ENCODE measurements around the gene IMMP2L.
"Not testable (repeated sequence)": the region's sequence is repeated elsewhere in the genome, so short reads cannot be mapped to it uniquely, and the experiment has no call there.

The IMMP2L gene

GRCh38 chr7:111324776-111325175 is 237.5 kb downstream of the IMMP2L start:
- DNase-seq: no peak

GRCh38 chr7:111324228-111324627 is 238.1 kb downstream of the IMMP2L start:
- peak; percentile 38 for DNase-seq

DNA sequence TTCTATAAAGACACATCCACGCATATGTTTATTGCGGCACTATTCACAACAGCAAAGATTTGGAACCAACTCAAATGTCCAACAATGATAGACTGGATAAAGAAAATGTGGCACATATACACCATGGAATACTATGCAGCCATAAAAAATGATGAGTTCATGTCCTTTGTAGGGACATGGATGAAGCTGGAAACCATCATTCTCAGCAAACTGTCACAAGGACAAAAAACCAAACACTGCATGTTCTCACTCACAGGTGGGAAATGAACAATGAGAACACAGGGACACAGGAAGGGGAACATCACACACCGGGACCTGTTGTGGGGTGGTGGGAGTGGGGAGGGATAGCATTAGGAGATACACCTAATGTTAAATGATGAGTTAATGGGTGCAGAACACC is 238.6 kb downstream of the IMMP2L start:
- DNase-seq: not testable (repeated sequence)

DNA sequence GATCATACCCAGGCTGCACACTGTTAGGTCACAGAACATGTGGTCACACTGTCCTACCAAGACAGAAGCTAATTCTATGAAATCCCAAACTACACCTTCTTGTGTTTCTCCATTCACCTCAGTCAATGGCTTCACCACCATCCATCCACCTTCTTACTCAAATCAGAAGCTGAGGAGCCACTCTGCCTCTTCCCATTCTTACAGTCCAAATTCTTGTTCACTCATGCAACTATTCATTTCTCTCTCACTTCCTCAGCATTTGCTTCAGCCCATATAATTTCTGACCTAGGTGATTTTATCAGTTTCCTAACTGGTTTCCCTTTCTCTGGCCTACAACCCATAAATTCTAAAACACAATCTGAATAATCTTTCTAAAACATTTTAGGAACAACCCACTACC is 242.2 kb downstream of the IMMP2L start:
- no peak for DNase-seq

- DNase-seq: peak; percentile 26
Observed at GRCh38 chr7:111312966-111313365, 249.3 kb downstream of the IMMP2L start.

- no peak for DNase-seq
Observed at GRCh38 chr7:111308691-111309090, 253.6 kb downstream of the IMMP2L start.

DNA sequence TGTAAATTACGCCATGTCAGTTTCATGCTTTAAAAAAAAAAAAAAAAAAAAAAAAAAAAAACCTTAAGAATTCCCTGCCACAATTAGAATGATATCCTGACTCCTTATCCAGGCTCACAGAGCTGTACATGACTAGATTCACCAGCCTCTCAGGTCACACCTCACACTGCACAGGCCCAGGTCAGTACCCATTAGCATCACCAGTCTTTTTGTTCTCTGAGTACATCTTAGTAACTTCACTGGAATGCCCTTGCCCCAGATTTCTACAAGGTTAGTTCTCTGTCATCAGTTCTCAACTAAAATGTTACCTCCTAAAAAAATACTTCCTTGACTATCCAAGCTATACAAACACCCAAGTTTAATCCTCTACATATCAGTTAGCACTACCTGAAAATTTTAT is 260.4 kb downstream of the IMMP2L start:
- DNase-seq: no peak

GRCh38 chr7:111294494-111294893 is 267.8 kb downstream of the IMMP2L start:
- DNase-seq: no peak

- no peak for DNase-seq
Observed at GRCh38 chr7:111292026-111292470, 270.2 kb downstream of the IMMP2L start.

GRCh38 chr7:111290982-111291381 is 271.3 kb downstream of the IMMP2L start:
- DNase-seq: no peak

DNA sequence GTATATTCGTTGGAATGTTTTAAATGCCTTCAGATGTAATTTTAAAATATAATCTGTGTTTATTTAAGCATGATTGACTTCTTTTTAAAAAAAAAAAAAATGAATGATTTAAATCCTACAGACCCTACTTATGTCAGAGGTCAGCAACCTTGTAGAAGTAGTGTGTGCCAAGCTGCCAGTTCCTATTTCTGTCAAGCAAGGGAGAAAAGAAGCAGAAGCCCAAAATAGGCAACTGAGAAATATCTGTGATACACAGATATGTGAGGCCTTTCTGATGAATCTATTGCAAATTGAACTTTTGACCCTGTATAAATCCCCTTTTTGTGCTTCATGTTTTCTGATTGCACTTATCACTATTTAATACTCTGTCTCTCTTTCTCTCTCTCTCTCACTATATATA is 271.9 kb downstream of the IMMP2L start:
- DNase-seq: no peak

DNA sequence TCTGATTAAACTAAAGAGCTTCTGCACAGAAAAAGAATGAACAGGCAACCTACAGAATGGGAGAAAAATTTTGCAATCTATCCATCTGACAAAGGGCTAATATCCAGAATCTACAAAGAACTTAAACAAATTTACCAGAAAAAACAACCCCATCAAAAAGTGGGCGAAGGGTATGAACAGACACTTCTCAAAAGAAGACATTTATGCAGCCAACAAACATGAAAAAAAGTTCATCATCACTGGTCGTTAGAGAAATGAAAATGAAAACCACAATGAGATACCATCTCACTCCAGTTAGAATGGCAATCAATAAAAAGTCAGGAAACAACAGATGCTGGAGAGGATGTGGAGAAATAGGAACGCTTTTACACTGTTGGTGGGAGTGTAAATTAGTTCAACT is 273.9 kb downstream of the IMMP2L start:
- not testable (repeated sequence) for DNase-seq

DNA sequence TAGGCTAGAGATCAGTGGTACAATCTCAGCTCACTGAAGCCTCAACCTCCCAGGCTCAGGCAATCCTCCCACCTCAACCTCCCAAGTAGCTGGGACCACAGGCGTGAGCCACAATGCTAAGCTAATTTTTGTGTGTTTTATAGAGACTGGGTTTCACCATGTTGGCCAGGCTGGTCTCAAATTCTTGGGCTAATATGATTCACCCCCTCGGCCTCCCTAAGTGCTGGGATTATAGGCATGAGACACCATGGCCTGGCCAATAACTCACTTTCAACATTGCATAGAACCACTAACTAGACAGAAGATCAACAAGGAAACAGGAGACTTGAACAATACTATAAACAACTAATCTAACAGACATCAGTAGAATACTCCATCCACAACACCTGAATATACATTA is 279.7 kb downstream of the IMMP2L start:
- DNase-seq: no peak

DNA sequence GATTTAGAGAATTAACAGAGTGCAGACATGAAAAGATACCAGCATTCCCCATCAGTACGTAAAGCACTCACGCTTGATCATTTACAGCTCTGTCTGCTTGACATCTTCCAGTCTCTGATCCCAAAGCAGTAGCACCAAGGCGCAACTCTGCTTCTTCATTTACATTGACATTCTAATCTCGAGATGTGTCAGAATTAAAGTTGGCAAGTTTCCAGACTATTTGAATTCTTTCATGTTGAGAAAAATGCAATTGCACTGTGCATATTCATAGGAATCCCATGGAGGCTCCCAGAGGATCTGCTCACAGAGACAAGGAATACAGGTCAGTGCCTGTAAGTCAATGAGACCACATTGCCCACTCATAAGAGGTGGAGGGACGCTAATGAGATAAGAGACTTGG is 287.4 kb downstream of the IMMP2L start:
- DNase-seq: peak; percentile 13

DNA sequence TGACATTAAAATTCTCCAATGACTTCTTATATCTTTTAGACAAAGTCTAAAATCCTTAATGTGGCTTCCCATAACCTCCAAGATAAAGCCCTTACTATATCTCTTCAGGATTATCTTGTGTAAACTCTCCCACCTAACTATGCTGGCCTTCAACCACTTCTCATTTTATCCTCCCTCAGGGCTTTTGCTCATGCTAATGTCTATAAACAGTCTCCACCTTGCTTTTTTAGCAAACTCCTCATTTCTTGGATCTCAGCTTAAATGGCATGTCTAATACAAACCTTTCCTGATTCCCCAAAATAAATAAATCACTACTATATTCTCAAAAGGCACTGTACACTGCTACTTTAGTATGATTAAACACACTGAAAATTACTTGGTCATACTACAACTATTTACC is 290.2 kb downstream of the IMMP2L start:
- DNase-seq: no peak

DNA sequence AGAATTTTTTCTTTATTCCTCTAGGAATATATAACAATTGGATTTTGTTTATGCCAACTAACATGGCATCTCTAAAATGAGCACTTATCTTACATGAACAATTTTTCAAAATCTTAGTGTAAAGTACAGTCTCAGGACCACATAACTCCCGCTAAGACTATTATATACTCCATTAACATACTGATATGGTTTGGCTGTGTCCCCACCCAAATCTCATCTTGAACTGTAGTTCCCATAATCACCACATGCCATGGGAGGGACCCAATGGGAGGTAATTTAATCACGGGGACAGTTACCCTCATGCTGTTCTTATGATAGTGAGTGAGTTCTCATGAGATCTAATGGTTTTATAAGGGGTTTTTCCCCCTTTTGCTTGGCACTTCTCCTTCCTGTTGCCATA is 291.5 kb downstream of the IMMP2L start:
- DNase-seq: not testable (repeated sequence)

- peak; percentile 51 for DNase-seq
Observed at GRCh38 chr7:111268941-111269340, 293.4 kb downstream of the IMMP2L start.

GRCh38 chr7:111266613-111267012 is 295.7 kb downstream of the IMMP2L start:
- no peak for DNase-seq

- DNase-seq: no peak
Observed at GRCh38 chr7:111265394-111265793, 296.9 kb downstream of the IMMP2L start.

DNA sequence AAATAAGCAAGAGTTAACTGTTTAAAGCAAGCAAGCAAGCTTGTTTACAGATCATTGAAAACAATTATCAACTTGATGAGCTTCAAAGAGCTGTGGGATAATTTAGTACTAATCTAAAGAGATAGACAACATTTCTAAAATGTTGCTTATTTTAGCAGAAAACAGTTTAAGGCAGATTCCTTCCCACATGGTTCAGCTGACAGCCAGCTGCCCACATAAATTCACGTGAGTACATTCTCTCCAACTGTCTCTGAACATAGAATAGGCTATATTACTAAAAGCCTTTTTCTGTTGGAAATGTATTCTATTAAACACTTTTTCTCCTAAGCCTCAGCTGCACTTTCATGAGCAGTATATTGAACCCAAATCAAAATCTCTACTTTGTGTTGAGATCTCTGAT is 297.3 kb downstream of the IMMP2L start:
- no peak for DNase-seq

DNA sequence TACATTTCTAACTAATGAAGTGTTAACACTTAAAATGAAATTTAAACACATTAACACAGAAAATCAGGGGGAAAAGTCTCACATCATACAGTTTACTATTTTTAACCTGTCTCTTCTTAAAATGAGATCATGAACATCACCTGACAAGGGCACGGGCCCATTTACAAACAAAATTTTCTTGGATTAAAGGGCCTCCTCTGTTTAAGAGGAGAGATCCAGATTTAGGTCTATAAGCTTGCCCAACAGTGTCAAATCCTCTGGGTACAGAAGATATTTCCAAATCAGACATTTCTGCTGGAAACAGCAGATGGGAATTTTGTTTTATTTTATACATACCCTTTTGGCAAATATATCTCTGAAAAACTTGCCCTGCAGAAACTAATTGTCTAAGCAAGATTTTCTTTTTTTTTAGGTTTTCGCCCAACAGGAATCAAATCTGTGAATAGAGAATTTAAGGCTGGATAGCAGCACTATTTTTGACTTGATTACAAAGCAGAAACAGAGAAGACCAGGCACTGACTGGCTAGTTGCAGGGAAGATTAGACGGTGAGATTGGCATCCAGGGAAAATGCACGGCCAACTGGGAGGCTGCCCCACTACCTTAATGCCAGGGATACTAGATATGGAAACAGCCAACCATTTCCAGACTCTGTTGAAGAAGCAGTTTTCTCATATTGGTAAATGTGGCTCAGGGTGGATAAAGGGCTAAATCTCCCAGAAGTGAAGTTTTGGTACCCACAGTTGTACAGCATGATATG is 298.0 kb downstream of the IMMP2L start:
- DNase-seq: no peak

DNA sequence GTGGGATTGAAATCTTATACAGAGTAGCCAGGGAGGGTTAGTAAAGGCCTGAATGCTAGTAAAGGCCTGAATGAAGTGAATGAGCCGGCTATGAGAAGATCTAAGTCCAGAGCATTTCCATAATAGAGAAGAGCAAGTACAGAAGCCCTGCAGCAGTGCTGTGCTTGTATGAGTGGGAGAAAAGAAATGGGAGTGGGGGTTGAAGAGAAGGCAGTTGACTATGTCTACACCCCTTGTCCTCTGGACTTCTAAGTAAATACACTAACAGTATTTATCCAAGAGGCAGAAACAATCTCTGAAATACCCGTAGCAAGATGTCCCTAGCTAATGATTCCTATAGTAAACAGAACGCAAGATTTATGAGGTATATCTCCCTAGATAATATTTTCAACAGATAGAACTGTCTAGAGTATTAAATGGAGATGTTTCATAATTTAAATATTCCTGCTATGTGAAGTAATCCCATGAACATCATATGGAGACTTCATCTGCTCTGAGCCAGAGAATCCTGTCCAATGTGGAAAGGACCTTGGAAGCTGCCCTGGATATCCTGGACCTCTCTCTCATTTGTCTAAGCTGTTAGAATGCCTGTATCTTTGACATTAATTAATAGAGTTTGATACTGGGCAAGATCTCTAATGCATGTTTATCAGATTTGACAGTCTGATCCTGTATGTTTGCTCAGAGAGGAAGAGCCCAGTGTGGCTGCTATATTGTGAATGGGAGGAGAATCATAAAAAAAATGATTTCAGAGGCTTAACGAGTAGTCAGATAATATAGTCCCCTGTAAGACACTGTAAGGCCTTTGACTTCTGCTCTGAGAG is 299.8 kb downstream of the IMMP2L start:
- DNase-seq: no peak

GRCh38 chr7:111261496-111261895 is 300.8 kb downstream of the IMMP2L start:
- no peak for DNase-seq

GRCh38 chr7:111259991-111260390 is 302.3 kb downstream of the IMMP2L start:
- no peak for DNase-seq

Data from hematopoietic multipotent progenitor cell treated with erythropoietin and hydrocortisone succinate and interleukin-3 and kit ligand, for 6 days (in vitro differentiated cells).